LNCAP (cell line): ENCODE data around the gene PHACTR1.

Source experiments
- CTCF ChIP-seq: fragments of 450-650 bp; IDR thresholded peaks from 2 replicates; pipeline ENCODE4 v1.5.1; 2017; ENCODE audit warnings: mild to moderate bottlenecking

Gene PHACTR1

GRCh38 chr6:13259393-13259792 is 542.8 kb downstream of the PHACTR1 start:
- TF ChIP-seq CTCF: no peak

- TF ChIP-seq CTCF: no peak
These were observed 543.6 kb downstream of the PHACTR1 start for GRCh38 chr6:13260101-13260598.

GRCh38 chr6:13260831-13261230 is 544.3 kb downstream of the PHACTR1 start:
- no peak for TF ChIP-seq CTCF

- no peak for TF ChIP-seq CTCF
These were observed 545.0 kb downstream of the PHACTR1 start for GRCh38 chr6:13261464-13261994.

GRCh38 chr6:13262302-13263230 is 546.0 kb downstream of the PHACTR1 start:
- TF ChIP-seq CTCF: no peak

- TF ChIP-seq CTCF: no peak
These were observed 547.1 kb downstream of the PHACTR1 start for GRCh38 chr6:13263669-13264068.

GRCh38 chr6:13267142-13267651 is 550.6 kb downstream of the PHACTR1 start:
- no peak for TF ChIP-seq CTCF
